ENCODE results near the gene SLC35F6.
"Not testable (repeated sequence)": the region's sequence is repeated elsewhere in the genome, so short reads cannot be mapped to it uniquely, and the experiment has no call there.

The SLC35F6 gene

GRCh38 chr2:26786207-26787028 lies 22.3 kb downstream of the SLC35F6 start:
- no peak for DNase-seq

- DNase-seq = no peak
Observed at GRCh38 chr2:26792720-26793119, 28.6 kb downstream of the SLC35F6 start.

- DNase-seq = no peak
Observed at GRCh38 chr2:26793518-26793917, 29.4 kb downstream of the SLC35F6 start.

GRCh38 chr2:26795135-26795534 lies 31.1 kb downstream of the SLC35F6 start:
- not testable (repeated sequence) for DNase-seq

- no peak for DNase-seq
Observed at GRCh38 chr2:26801328-26801727, 37.2 kb downstream of the SLC35F6 start.

- no peak for DNase-seq
Observed at GRCh38 chr2:26801796-26802195, 37.7 kb downstream of the SLC35F6 start.

GRCh38 chr2:26805241-26805676 lies 41.2 kb downstream of the SLC35F6 start:
- no peak for DNase-seq

- DNase-seq = no peak
Observed at GRCh38 chr2:26807788-26808460, 43.8 kb downstream of the SLC35F6 start.

- DNase-seq = no peak
Observed at GRCh38 chr2:26809211-26809610, 45.1 kb downstream of the SLC35F6 start.

GRCh38 chr2:26809876-26810577 lies 45.9 kb downstream of the SLC35F6 start:
- DNase-seq = no peak

- DNase-seq = no peak
Observed at GRCh38 chr2:26811261-26811660, 47.2 kb downstream of the SLC35F6 start.

GRCh38 chr2:26811791-26812694 lies 48.0 kb downstream of the SLC35F6 start:
- no peak for DNase-seq

GRCh38 chr2:26812731-26813130 lies 48.6 kb downstream of the SLC35F6 start:
- DNase-seq = no peak

- DNase-seq = not testable (repeated sequence)
Observed at GRCh38 chr2:26814072-26814765, 50.1 kb downstream of the SLC35F6 start.

- DNase-seq = no peak
Observed at GRCh38 chr2:26816893-26817292, 52.8 kb downstream of the SLC35F6 start.

GRCh38 chr2:26818255-26818654 lies 54.2 kb downstream of the SLC35F6 start:
- no peak for DNase-seq

- no peak for DNase-seq
Observed at GRCh38 chr2:26818972-26819371, 54.9 kb downstream of the SLC35F6 start.

- DNase-seq = no peak
Observed at GRCh38 chr2:26820932-26821331, 56.8 kb downstream of the SLC35F6 start.

- DNase-seq = no peak
Observed at GRCh38 chr2:26822877-26823276, 58.8 kb downstream of the SLC35F6 start.
